ENCODE data around the gene DSC3. TPM values are rescaled to one million over a fixed set of nuclear protein-coding genes. Genes with fewer than 3 reads are reported as not detected.

The DSC3 gene
- total RNA-seq, 1 experiment from 2014 or later, result 4.5 TPM

DNA sequence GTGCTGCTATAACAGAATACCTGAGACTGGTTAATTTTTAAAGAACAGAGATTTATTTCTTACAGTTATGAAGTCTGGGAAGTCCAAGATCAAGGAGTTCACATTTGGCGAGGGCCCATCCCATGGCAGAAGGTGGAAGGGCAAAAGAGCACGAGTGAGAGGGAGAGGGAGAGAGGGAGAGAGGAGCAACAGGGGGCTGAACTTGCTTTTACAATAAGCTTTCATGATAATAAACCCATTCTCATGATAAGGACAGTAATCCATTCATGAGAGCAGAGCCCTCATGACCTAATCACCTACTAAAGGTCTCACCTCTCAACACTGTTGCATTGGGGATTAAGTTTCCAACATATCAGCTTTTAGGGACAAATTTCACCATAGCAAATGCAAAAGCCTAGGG is 45.3 kb downstream of the DSC3 start:
- CTCF ChIA-PET, result no interaction called here
- Mint-ChIP-seq H3K4me1 (ENCODE audit: low read depth, unreplicated experiment) (no peaks in the 10 kb centered on the region), H3K36me3 (ENCODE audit: insufficient read depth, unreplicated experiment) (no peaks in the 10 kb centered on the region), H3K27ac (ENCODE audit: unreplicated experiment) (no peak overlapping the region), H3K9me3 (ENCODE audit: unreplicated experiment) (no peaks in the 10 kb centered on the region), H3K27me3 (ENCODE audit: insufficient read depth, unreplicated experiment) (no peaks in the 10 kb centered on the region), H3K4me3 (ENCODE audit: unreplicated experiment) (no peak overlapping the region)
- Histone ChIP-seq H3K4me3 (ENCODE audit: low read depth, low read length) (no peak overlapping the region), H3K36me3 (ENCODE audit: control insufficient read depth, insufficient read depth, low read length) (no peaks in the 10 kb centered on the region), H3K27me3 (replicated peaks; ENCODE audit: control insufficient read depth, insufficient read depth, low read length) (no peaks in the 10 kb centered on the region), H3K4me1 (no peaks in the 10 kb centered on the region), H3K9me3 (no peaks in the 10 kb centered on the region)
- no TSS peak for BruUV-seq (replicated peaks)
- no peak for DNase-seq
- intact Hi-C loops (cut with micrococcal nuclease; ENCODE audit: unreplicated experiment), result no loop called here
- POLR2A ChIA-PET, result no interaction called here
- TF ChIP-seq, protein P1, sequence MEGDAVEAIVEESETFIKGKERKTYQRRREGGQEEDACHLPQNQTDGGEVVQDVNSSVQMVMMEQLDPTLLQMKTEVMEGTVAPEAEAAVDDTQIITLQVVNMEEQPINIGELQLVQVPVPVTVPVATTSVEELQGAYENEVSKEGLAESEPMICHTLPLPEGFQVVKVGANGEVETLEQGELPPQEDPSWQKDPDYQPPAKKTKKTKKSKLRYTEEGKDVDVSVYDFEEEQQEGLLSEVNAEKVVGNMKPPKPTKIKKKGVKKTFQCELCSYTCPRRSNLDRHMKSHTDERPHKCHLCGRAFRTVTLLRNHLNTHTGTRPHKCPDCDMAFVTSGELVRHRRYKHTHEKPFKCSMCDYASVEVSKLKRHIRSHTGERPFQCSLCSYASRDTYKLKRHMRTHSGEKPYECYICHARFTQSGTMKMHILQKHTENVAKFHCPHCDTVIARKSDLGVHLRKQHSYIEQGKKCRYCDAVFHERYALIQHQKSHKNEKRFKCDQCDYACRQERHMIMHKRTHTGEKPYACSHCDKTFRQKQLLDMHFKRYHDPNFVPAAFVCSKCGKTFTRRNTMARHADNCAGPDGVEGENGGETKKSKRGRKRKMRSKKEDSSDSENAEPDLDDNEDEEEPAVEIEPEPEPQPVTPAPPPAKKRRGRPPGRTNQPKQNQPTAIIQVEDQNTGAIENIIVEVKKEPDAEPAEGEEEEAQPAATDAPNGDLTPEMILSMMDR (IDR thresholded peaks at IDR 0.05; ENCODE audit: insufficient read depth in 1 of 2, low read depth in 1 of 2, low read length in 1 of 2, severe bottlenecking in 1 of 2, unreplicated experiment in 1 of 2), result no peak

DNA sequence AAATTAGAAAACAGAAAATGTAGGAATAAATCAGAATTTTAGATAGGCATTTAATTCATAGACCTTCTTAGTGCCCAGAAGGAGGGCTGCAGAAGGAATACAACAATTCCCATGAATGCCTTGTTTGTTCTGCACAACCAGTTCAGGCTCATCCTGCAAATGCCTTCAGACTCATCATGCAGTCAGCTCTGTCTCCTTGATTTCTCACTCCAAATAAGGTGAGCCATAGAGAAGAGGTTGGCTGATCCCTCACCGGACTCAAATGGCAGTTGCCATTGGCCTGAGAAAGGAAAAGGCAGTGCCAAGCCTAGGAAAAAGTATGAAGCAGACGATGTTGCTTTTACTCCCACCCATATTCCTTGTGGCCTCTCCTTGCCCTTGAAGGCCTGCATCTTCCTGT is 50.3 kb downstream of the DSC3 start:
- ChIA-PET POLR2A (interaction anchor here (1.0 kb wide), 1 partner anchor 547 kb away, joined by 3 read pairs; no protein-coding TSS in a partner anchor), CTCF (no interaction called here)
- Mint-ChIP-seq H3K4me3 (ENCODE audit: unreplicated experiment) (no peak overlapping the region), H3K4me1 (ENCODE audit: low read depth, unreplicated experiment) (no peaks in the 10 kb centered on the region), H3K27ac (ENCODE audit: unreplicated experiment) (no peak overlapping the region), H3K36me3 (ENCODE audit: insufficient read depth, unreplicated experiment) (no peaks in the 10 kb centered on the region), H3K9me3 (ENCODE audit: unreplicated experiment) (no peaks in the 10 kb centered on the region), H3K27me3 (ENCODE audit: insufficient read depth, unreplicated experiment) (no peaks in the 10 kb centered on the region)
- no peaks in the 10 kb centered on the region for H3K27me3 ChIP-seq (replicated peaks; ENCODE audit: control insufficient read depth, insufficient read depth, low read length)
- DNase-seq, result no peak
- BruUV-seq (replicated peaks), result no TSS peak
- H3K9me3 ChIP-seq, result no peaks in the 10 kb centered on the region
- no peaks in the 10 kb centered on the region for H3K36me3 ChIP-seq (ENCODE audit: control insufficient read depth, insufficient read depth, low read length)
- no peaks in the 10 kb centered on the region for H3K4me1 ChIP-seq
- H3K4me3 ChIP-seq (ENCODE audit: low read depth, low read length), result no peak overlapping the region
- TF ChIP-seq, protein P1 (IDR thresholded peaks at IDR 0.05; ENCODE audit: insufficient read depth in 1 of 2, low read depth in 1 of 2, low read length in 1 of 2, severe bottlenecking in 1 of 2, unreplicated experiment in 1 of 2), result no peak
- intact Hi-C loops (cut with micrococcal nuclease; ENCODE audit: unreplicated experiment), result no loop called here

GRCh38 chr18:30991397-30991796 is 51.1 kb downstream of the DSC3 start:
- no peak overlapping the region for H3K4me3 Mint-ChIP-seq (ENCODE audit: unreplicated experiment)
- DNase-seq, result no peak
- Histone ChIP-seq H3K27me3 (replicated peaks; ENCODE audit: control insufficient read depth, insufficient read depth, low read length) (no peaks in the 10 kb centered on the region), H3K4me3 (ENCODE audit: low read depth, low read length) (no peak overlapping the region), H3K4me1 (no peaks in the 10 kb centered on the region), H3K36me3 (ENCODE audit: control insufficient read depth, insufficient read depth, low read length) (no peaks in the 10 kb centered on the region), H3K9me3 (no peaks in the 10 kb centered on the region)
- no peaks in the 10 kb centered on the region for H3K4me1 Mint-ChIP-seq (ENCODE audit: low read depth, unreplicated experiment)
- no peaks in the 10 kb centered on the region for H3K9me3 Mint-ChIP-seq (ENCODE audit: unreplicated experiment)
- H3K27ac Mint-ChIP-seq (ENCODE audit: unreplicated experiment), result no peak overlapping the region
- TF ChIP-seq, protein P1 (IDR thresholded peaks at IDR 0.05; ENCODE audit: insufficient read depth in 1 of 2, low read depth in 1 of 2, low read length in 1 of 2, severe bottlenecking in 1 of 2, unreplicated experiment in 1 of 2), result no peak
- no peaks in the 10 kb centered on the region for H3K36me3 Mint-ChIP-seq (ENCODE audit: insufficient read depth, unreplicated experiment)
- intact Hi-C loops (cut with micrococcal nuclease; ENCODE audit: unreplicated experiment), result no loop called here
- H3K27me3 Mint-ChIP-seq (ENCODE audit: insufficient read depth, unreplicated experiment), result no peaks in the 10 kb centered on the region
- BruUV-seq (replicated peaks), result no TSS peak
- POLR2A ChIA-PET, result no interaction called here
- CTCF ChIA-PET, result no interaction called here

Data from Caco-2 (cell line).